GM12878 (cell line): Measurements from ENCODE around the gene AHCYL2. TPM values are rescaled to one million over a fixed set of nuclear protein-coding genes. Genes with fewer than 3 reads are reported as not detected.

ENCODE experiments used
- ATAC-seq: fragments of 200-7000 bp; cut with Tn5 transposase; 3 replicates; pipeline ENCODE4 v1.9.1; 2020; ENCODE audit warnings: mild to moderate bottlenecking, moderate library complexity
- BruUV-seq: library from RNA; stranded (reverse); fragments of 400-500 nt; replicated peaks from 2 replicates; lab custom pipeline; 2021; lab: Mats Ljungman, UMichigan
- CTCF ChIA-PET: fragments of 300-600 bp; sonication (Branson Sonifier 250); formaldehyde crosslinking; extraction: SDS; loops from one replicate; lab custom pipeline; 2021; ENCODE audit warnings: inconsistent platforms; lab: Yijun Ruan, JAX
- POLR2A ChIA-PET: fragments of 350-600 bp; formaldehyde crosslinking; extraction: SDS; loops from one replicate; lab custom pipeline; 2021; ENCODE audit warnings: inconsistent platforms; lab: Charles Lee
- RAD21 ChIA-PET: fragments of 300-600 bp; sonication (Branson Sonifier 250); formaldehyde crosslinking; loops from one replicate; lab custom pipeline; 2023; ENCODE audit warnings: antibody characterized with exemption; ENCODE audit not compliant: unreplicated experiment; lab: Charles Lee
- SMC1A ChIA-PET: fragments of 300-600 bp; sonication (Branson Sonifier 250); formaldehyde crosslinking; loops from one replicate; lab custom pipeline; 2023; ENCODE audit not compliant: unreplicated experiment, uncharacterized antibody; lab: Charles Lee
- DNase-seq: peaks from one replicate; pipeline ENCODE4 v3.0.0-alpha.2; 2011; ENCODE audit warnings: low read depth, low spot score
- FAIRE-seq: peaks from 3 replicates; lab custom pipeline; 2011; peaks lifted over from hg19 to GRCh38; lab: Jason Lieb, UNC
- H2AFZ ChIP-seq: 2 replicates; pipeline ENCODE4 v1.6.0; 2011; ENCODE audit warnings: low read depth, low read length, control low read depth; ENCODE audit not compliant: control insufficient read depth
- H3K27ac ChIP-seq: 2 replicates; pipeline ENCODE4 v1.5.1; 2011; ENCODE audit warnings: control low read depth; ENCODE audit not compliant: control insufficient read depth, insufficient read depth
- H3K27me3 ChIP-seq, 2 experiments: replicated peaks in 1 of 2; 2 replicates each; pipeline versions ENCODE4 v1.6.0 to v1.6.1; 2011; ENCODE audit warnings: low read length in 1 of 2; ENCODE audit not compliant: control insufficient read depth in 2 of 2, insufficient read depth in 2 of 2
- H3K36me3 ChIP-seq, 2 experiments: 2 replicates each; pipeline ENCODE4 v1.5.1; 2011; ENCODE audit warnings: low read length in 1 of 2; ENCODE audit not compliant: control insufficient read depth in 2 of 2, insufficient read depth in 2 of 2
- H3K4me1 ChIP-seq: 2 replicates; pipeline ENCODE4 v1.6.1; 2011; ENCODE audit warnings: mild to moderate bottlenecking, low read length, moderate library complexity, mixed read lengths; ENCODE audit not compliant: control insufficient read depth, insufficient read depth
- H3K4me2 ChIP-seq: 2 replicates; pipeline ENCODE4 v1.6.0; 2011; ENCODE audit warnings: control low read depth; ENCODE audit not compliant: control insufficient read depth, insufficient read depth
- H3K4me3 ChIP-seq: fragments of 200-600 bp; sonication (generic); 2 replicates; pipeline ENCODE4 v1.5.1; 2016
- H3K79me2 ChIP-seq: 2 replicates; pipeline ENCODE4 v1.6.0; 2011; ENCODE audit warnings: low read length; ENCODE audit not compliant: control insufficient read depth, insufficient read depth
- H3K9ac ChIP-seq: 2 replicates; pipeline ENCODE4 v1.8.0; 2011; ENCODE audit warnings: low read length, control low read depth, mixed read lengths; ENCODE audit not compliant: control insufficient read depth, insufficient read depth
- H3K9me3 ChIP-seq: replicated peaks from 3 replicates; pipeline ENCODE4 v1.5.1; 2011; ENCODE audit warnings: mild to moderate bottlenecking, low read length; ENCODE audit not compliant: control insufficient read depth, insufficient read depth
- H4K20me1 ChIP-seq: 2 replicates; pipeline ENCODE4 v1.6.0; 2011; ENCODE audit not compliant: control insufficient read depth, insufficient read depth
- ATF2 ChIP-seq: IDR thresholded peaks from 2 replicates; pipeline ENCODE4 v1.6.1; 2012; ENCODE audit warnings: low read length, inconsistent platforms
- BCL3 ChIP-seq: IDR thresholded peaks from 2 replicates; pipeline ENCODE4 v1.6.1; 2011; ENCODE audit warnings: borderline replicate concordance, low read depth, mild to moderate bottlenecking, moderate library complexity, low read length; ENCODE audit not compliant: insufficient read depth, poor library complexity, severe bottlenecking
- HCFC1 ChIP-seq: fragments of 150-350 bp; IDR thresholded peaks from 2 replicates; pipeline ENCODE4 v1.6.1; 2014; ENCODE audit warnings: low read length
- KDM1A ChIP-seq: fragments of 200-600 bp; sonication (generic); IDR thresholded peaks from 2 replicates; pipeline ENCODE4 v1.6.1; 2016; ENCODE audit warnings: borderline replicate concordance
- KLF5 ChIP-seq: fragments of 450-650 bp; IDR thresholded peaks from 2 replicates; pipeline ENCODE4 v1.6.1; 2014; ENCODE audit warnings: mild to moderate bottlenecking; ENCODE audit not compliant: partially characterized antibody
- PBX3 ChIP-seq: IDR thresholded peaks from 2 replicates; pipeline ENCODE4 v1.6.1; 2011; ENCODE audit warnings: mild to moderate bottlenecking, low read depth, low read length, moderate library complexity; ENCODE audit not compliant: insufficient replicate concordance
- RELB ChIP-seq: fragments of 450-650 bp; IDR thresholded peaks from 2 replicates; pipeline ENCODE4 v1.6.1; 2017; ENCODE audit warnings: low read depth, mild to moderate bottlenecking, moderate library complexity
- USF1 ChIP-seq: IDR thresholded peaks from 2 replicates; pipeline ENCODE4 v1.6.1; 2011; ENCODE audit warnings: borderline replicate concordance, low read depth, mild to moderate bottlenecking, moderate library complexity, mixed read lengths, low read length; ENCODE audit not compliant: insufficient read depth; ENCODE audit errors: extremely low read length
- ZNF687 ChIP-seq: fragments of 450-650 bp; IDR thresholded peaks from 2 replicates; pipeline ENCODE4 v1.6.1; 2017; ENCODE audit warnings: mild to moderate bottlenecking, moderate library complexity
- WGBS: methylation state at CpG from one replicate; pipeline ENCODE4 v1.1.6; 2016; ENCODE audit warnings: low lambda C conversion rate; ENCODE audit not compliant: insufficient replicate concordance, insufficient coverage; ENCODE audit errors: missing lambda C conversion rate; 5-methylcytosine and 5-hydroxymethylcytosine counted together
- in situ Hi-C: fragments of 300-500 bp; cut with MboI; formaldehyde crosslinking; loops from 9 replicates; pipeline ENCODE4 v1.14.3; 2018; ENCODE audit warnings: mixed read lengths
- intact Hi-C: fragments of 100-400 bp; cut with micrococcal nuclease; formaldehyde crosslinking; loops from one replicate; pipeline ENCODE4 v1.14.2; 2022; ENCODE audit not compliant: unreplicated experiment
- polyA plus RNA-seq, 11 experiments: library from polyadenylated mRNA; depleted of rRNA in 4 of 11; unstranded in 6 of 11; stranded (reverse) in 5 of 11; fragments of >200 nt; fragmentation: Nextera tagmentation in 4 of 11; fragmentation: Illumina TruSeq in 1 of 11; extraction: Ambion mirVana in 4 of 11; extraction: Trizol in 1 of 11; gene quantifications; 1 replicate in 1 of 11; 2 replicates in 10 of 11; pipeline versions ENCODE4 v1.2.1 to v1.2.3, GENCODE V29; 2011 to 2016; ENCODE audit warnings: inconsistent platforms in 2 of 11, missing spikeins in 2 of 11, low read depth in 1 of 11
- total RNA-seq, 4 experiments: library from RNA; depleted of rRNA in 3 of 4; stranded (reverse); fragments of >200 nt in 3 of 4; fragmentation: Illumina TruSeq in 1 of 4; extraction: Trizol in 1 of 4; gene quantifications; 2 replicates each; pipeline versions ENCODE4 v1.2.1 to v1.2.3, GENCODE V29; 2013 to 2021

AHCYL2 gene
- total and polyA plus RNA-seq, 10 of the 15 experiments (the other 5 are each of a cell fraction or from before 2014, with no cell fraction given), result 1.7 to 29.1 (median 5.4) TPM

GRCh38 chr7:129231666-129232065 is 6.8 kb downstream of the AHCYL2 start:
- WGBS, result 82% methylated on average over 5 of the region's 5 CpGs
- H3K36me3 ChIP-seq, result no peaks in the 10 kb centered on the region
- H3K9me3 ChIP-seq, result no peaks in the 10 kb centered on the region
- H4K20me1 ChIP-seq, result no peaks in the 10 kb centered on the region
- no peak overlapping the region for H3K27ac ChIP-seq
- in situ Hi-C loops, result no loop called here
- ATAC-seq, result no peak
- CTCF ChIA-PET, result interaction anchor here (0.6 to 6.9 kb wide), 5 partner anchors 13 to 145 kb away, joined by 3 to 55 read pairs (median 6); no protein-coding TSS in a partner anchor
- no peak for TF ChIP-seq HCFC1
- TF ChIP-seq ATF2, result no peak
- TF ChIP-seq KLF5, result no peak
- no peak for TF ChIP-seq BCL3
- TF ChIP-seq PBX3, result no peak
- no peak for TF ChIP-seq USF1
- TF ChIP-seq RELB, result no peak
- no peak for TF ChIP-seq KDM1A
- TF ChIP-seq ZNF687, result no peak
- TF ChIP-seq, all 136 proteins: peak for 0
- ChIA-PET SMC1A (interaction anchor here (0.8 to 3.6 kb wide), 3 partner anchors 13 to 66 kb away, joined by 3 to 12 read pairs (median 3); no protein-coding TSS in a partner anchor), RAD21 (no interaction called here), POLR2A (no interaction called here)
- H3K4me2 ChIP-seq, result no peak overlapping the region
- H3K4me1 ChIP-seq, result peaks cover 5% of the 10 kb centered on the region; the same call in 1 of the 2 replicates
- no peak overlapping the region for H3K9ac ChIP-seq
- DNase-seq, result no peak
- no TSS peak for BruUV-seq
- H2AFZ ChIP-seq, result no peak overlapping the region
- H3K4me3 ChIP-seq, result no peak overlapping the region
- intact Hi-C loops, result no loop called here
- FAIRE-seq, result no peak
- H3K79me2 ChIP-seq, result no peaks in the 10 kb centered on the region
- no peaks in the 10 kb centered on the region for H3K27me3 ChIP-seq
